NCI-H1092 (cell line): Measurements from ENCODE around the gene SDHAF2.
A peak's percentile ranks its signal among the peaks of the same experiment; 100 is the strongest.
"Not testable (repeated sequence)": the region's sequence is repeated elsewhere in the genome, so short reads cannot be mapped to it uniquely, and the experiment has no call there.

Experiments
- DNase-seq: peaks from one replicate; lab custom pipeline; 2025; lab: John Stamatoyannopoulos, UW

The SDHAF2 gene

GRCh38 chr11:61429691-61430582 lies at the start of gene SDHAF2, which contains the start of gene CPSF7:
Gene SDHAF2, plus strand, starts transcription at chr11:61430124. Its CDS starts 23 bp downstream, at chr11:61430147.
Gene CPSF7, minus strand, starts transcription at chr11:61429975. Its CDS starts 740 bp downstream, at chr11:61429235.
- peak; percentile 97 for DNase-seq

DNA sequence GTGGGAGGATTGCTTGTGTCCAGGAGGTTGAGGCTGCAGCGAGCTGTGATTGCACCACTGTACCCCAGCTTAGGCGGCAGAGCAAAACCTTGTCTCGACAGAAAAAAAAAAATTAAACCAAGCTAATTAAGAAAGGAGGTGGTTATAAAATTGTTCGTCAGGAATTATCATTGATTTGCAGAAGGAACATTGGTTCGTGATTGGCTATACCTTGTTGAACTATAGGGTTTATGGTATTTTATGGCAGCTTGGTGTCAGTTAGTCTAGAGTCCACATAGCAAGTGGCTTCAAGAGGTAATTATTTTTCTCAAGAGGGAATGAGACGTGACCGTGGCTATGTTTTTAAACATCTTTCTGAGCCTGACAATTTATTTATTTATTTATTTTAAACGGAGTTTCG lies 49.0 kb upstream of the SDHAF2 start:
- DNase-seq: no peak

- not testable (repeated sequence) for DNase-seq
Measured at GRCh38 chr11:61383859-61384258, 46.1 kb upstream of the SDHAF2 start.

GRCh38 chr11:61384271-61385242 lies 45.4 kb upstream of the SDHAF2 start:
- DNase-seq: no peak

- DNase-seq: no peak
Measured at GRCh38 chr11:61390161-61390560, 39.8 kb upstream of the SDHAF2 start.

GRCh38 chr11:61392981-61393595 lies 36.8 kb upstream of the SDHAF2 start:
- no peak for DNase-seq

GRCh38 chr11:61401173-61401572 lies 28.8 kb upstream of the SDHAF2 start:
- no peak for DNase-seq

DNA sequence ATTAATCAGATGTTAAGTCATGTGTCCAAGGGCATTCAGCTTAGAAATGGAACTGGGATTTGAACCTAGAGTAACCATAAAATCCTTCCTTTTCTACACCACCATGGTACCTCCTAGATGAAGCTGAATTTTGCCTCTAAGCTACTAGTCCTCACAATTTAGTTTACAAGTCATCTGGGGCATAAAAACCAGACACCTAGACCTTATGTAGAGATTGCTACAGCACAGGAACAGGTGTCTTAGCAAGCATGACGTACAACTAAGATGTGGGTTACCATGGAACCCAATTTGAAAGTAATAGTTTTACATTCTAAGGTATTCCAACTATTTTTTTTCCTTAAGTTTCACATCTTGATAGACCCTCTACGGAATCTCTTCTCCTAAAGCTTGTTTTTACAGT lies 28.4 kb upstream of the SDHAF2 start:
- DNase-seq: no peak

GRCh38 chr11:61403658-61404057 lies 26.3 kb upstream of the SDHAF2 start:
- no peak for DNase-seq

DNA sequence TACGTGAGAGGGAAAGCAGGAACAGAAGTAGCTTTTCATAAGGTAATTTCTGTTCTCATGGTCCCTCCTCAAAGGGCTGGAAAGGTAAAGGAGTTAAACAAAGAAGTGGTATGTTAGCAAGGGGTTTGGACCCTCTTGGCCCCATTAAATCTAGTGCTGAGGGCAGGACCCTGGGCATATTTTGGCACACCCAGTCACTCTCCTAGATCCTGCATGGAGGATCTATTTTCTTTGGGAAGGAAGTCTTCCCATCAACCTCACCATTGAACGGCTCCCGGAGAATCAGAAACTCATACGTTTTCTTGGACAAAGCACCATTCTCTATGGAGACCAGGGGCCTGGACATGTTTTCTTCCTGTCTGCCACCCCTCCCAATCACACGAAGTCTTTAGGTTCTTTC lies 25.8 kb upstream of the SDHAF2 start:
- no peak for DNase-seq

- no peak for DNase-seq
Measured at GRCh38 chr11:61404641-61405040, 25.3 kb upstream of the SDHAF2 start.

DNA sequence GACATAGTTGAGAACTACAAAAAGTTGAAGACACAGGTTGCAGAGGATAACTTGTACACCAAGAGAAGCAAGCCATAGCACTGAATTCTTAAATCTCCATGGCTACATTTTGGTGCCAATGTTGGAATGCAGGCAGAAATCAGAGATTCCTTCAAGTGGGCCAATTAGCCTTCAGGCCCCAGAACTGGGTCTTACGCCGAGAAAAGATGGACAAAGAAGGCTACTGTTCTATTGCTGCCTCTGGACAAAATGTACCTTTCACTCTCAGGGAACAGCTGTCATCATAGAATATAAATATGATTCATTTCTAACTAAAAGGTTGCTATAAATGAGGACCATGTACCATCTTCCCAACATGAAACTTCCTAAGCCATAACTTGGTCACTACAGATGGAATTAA lies 23.9 kb upstream of the SDHAF2 start:
- no peak for DNase-seq

- no peak for DNase-seq
Measured at GRCh38 chr11:61406991-61407728, 22.8 kb upstream of the SDHAF2 start.

DNA sequence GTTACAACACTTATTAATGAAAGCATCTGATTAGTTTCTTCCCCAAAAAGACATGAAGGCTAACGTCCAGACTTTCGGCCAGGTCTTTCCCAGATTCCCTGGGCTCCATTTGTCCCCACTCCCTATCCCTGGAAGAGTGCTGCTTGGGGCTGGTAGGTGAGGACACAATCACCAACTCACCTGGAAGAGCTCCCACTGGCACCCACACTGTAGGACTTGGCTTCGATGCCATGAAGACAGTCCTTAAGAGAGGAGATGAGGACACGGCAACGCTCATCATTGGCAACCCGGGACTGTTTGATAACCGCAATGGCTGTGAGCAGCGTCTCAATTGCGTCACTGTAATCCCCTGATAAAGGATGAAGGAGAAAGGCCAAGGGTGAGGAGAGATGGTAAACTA lies 18.3 kb upstream of the SDHAF2 start:
- no peak for DNase-seq

GRCh38 chr11:61413496-61413895 lies 16.4 kb upstream of the SDHAF2 start:
- DNase-seq: no peak

- no peak for DNase-seq
Measured at GRCh38 chr11:61414547-61414946, 15.4 kb upstream of the SDHAF2 start.

DNA sequence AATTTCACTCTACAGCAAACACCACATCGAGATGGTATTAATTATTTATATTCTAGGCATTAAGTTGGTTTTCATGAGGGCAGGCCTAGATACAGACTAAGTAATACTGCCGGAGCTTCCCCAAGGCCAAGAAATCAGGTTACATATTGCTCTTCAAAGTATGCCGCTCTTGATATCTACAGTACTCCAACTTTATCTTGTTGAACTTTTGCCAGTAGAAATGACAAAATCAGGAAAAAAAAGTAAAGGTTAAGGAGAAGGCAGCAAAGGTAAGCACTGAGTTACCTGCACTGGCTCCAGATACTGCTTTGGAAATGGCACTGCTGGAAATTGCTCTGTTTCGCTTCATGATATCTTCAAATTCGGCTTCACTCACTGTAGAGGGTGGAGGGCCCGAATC lies 14.5 kb upstream of the SDHAF2 start:
- no peak for DNase-seq

DNA sequence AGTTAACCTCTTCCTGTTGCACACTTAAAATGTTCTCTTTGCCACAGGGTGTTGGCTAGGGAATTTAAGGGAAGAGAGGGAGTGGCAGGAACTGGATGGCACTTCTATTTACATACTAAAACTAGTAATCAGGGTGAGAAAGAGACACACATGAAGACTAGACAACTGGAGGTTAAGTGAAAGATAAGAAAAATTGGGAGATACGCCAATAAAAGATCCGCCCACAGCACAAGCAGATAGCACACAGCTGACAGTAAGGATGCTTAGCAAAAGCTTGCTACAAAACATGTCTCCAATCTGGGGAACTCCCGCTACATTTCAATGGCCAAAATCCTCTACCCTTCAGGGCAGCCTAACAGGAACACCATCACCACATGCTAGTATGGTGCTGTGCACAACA lies 13.0 kb upstream of the SDHAF2 start:
- DNase-seq: no peak

DNA sequence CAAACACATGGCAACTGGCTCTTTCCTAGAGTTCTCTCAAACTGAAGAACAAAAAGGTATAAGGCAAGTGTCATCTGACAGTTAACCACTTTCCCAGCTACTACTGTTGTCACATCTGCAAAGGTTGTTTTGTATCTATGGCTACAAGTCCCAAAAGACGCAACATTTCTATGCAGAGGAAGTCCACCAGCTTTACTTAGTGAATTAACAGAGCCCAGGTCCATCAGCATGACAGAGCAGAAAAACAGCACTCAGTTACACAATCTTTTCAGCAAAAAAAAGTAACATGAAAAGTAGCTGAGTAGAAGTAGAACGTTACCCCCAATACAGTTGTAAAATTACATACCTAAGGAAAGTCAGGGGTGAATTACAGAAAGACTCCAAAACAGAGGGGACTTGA lies 12.3 kb upstream of the SDHAF2 start:
- DNase-seq: no peak

- DNase-seq: no peak
Measured at GRCh38 chr11:61418136-61418535, 11.8 kb upstream of the SDHAF2 start.

- DNase-seq: no peak
Measured at GRCh38 chr11:61422226-61422625, 7.7 kb upstream of the SDHAF2 start.
